Upper lobe of left lung (tissue), 6 donors: ENCODE measurements around the gene MCF2L2. TPM values are rescaled to one million over a fixed set of nuclear protein-coding genes. Genes with fewer than 3 reads are reported as not detected.
"Not testable (repeated sequence)": the region's sequence is repeated elsewhere in the genome, so short reads cannot be mapped to it uniquely, and the experiment has no call there.

Source experiments
- ATAC-seq, 2 donors: fragments of 200-7000 bp; cut with Tn5 transposase; one replicate each; pipeline ENCODE4 v1.9.1; 2022; ENCODE audit warnings: mild to moderate bottlenecking in 2 of 2, moderate library complexity in 2 of 2; ENCODE audit not compliant: low FRiP score in 2 of 2
- DNase-seq, 2 donors: peaks; one replicate each; pipeline ENCODE4 v3.0.0-alpha.2; 2019 to 2020
- H3K27ac ChIP-seq, 4 donors: fragments of 200-600 bp; sonication (generic); one replicate each; pipeline ENCODE4 v1.5.1; 2016 to 2019
- H3K27me3 ChIP-seq, 4 donors: fragments of 200-600 bp; sonication (generic); one replicate each; pipeline ENCODE4 v1.5.1; 2017 to 2019
- H3K36me3 ChIP-seq, 4 donors: fragments of 200-600 bp; sonication (generic); one replicate each; pipeline ENCODE4 v1.5.1; 2016 to 2019
- H3K4me1 ChIP-seq, 4 donors: fragments of 200-600 bp; sonication (generic); one replicate each; pipeline ENCODE4 v1.5.1; 2018 to 2019
- H3K4me3 ChIP-seq, 4 donors: fragments of 200-600 bp; sonication (generic); one replicate each; pipeline ENCODE4 v1.5.1; 2017 to 2019; ENCODE audit warnings: mild to moderate bottlenecking in 2 of 4, moderate library complexity in 1 of 4
- H3K9me3 ChIP-seq, 4 donors: fragments of 200-600 bp; sonication (generic); one replicate each; pipeline ENCODE4 v1.5.1; 2018 to 2019
- CTCF ChIP-seq, 6 experiments: fragments of 450-650 bp in 4 of 6; fragments of 200-600 bp in 2 of 6; sonication (generic) in 2 of 6; IDR thresholded peaks; one replicate each; pipeline ENCODE4 v1.5.1; 2016 to 2019; ENCODE audit warnings: antibody characterized with exemption in 6 of 6
- EP300 ChIP-seq, 4 donors: sonication (generic); formaldehyde crosslinking; IDR thresholded peaks; one replicate each; pipeline ENCODE4 v1.5.1; 2017; ENCODE audit warnings: antibody characterized with exemption in 4 of 4, control low read depth in 2 of 4
- POLR2A ChIP-seq, 4 donors: fragments of 450-650 bp; IDR thresholded peaks; one replicate each; pipeline ENCODE4 v1.5.1; 2016 to 2017; ENCODE audit warnings: antibody characterized with exemption in 4 of 4, mild to moderate bottlenecking in 2 of 4
- POLR2AphosphoS5 ChIP-seq, 2 donors: sonication (generic); formaldehyde crosslinking; IDR thresholded peaks; one replicate each; pipeline ENCODE4 v1.5.1; 2017; ENCODE audit warnings: antibody characterized with exemption in 2 of 2
- WGBS, 2 donors: methylation state at CpG; one replicate each; pipeline ENCODE4 v1.1.5; 2017 to 2018; 5-methylcytosine and 5-hydroxymethylcytosine counted together
- total RNA-seq, 6 donors: library from RNA; depleted of rRNA in 4 of 6; stranded (reverse); fragments of >200 nt in 4 of 6; gene quantifications; one replicate each; pipeline versions ENCODE4 v1.1.0 to v1.2.1, GENCODE V29; 2016 to 2021
- donor health status: DM: no; HTN: no; CAD: no; lungs with moderate emphysema.
- donor health status: DM: no; HTN: yes; CAD: no; lungs with severe emphysema.

MCF2L2 gene
- total RNA-seq, 6 donors from 2014 or later, result 0.22 to 2.0 (median 1.2) TPM

DNA sequence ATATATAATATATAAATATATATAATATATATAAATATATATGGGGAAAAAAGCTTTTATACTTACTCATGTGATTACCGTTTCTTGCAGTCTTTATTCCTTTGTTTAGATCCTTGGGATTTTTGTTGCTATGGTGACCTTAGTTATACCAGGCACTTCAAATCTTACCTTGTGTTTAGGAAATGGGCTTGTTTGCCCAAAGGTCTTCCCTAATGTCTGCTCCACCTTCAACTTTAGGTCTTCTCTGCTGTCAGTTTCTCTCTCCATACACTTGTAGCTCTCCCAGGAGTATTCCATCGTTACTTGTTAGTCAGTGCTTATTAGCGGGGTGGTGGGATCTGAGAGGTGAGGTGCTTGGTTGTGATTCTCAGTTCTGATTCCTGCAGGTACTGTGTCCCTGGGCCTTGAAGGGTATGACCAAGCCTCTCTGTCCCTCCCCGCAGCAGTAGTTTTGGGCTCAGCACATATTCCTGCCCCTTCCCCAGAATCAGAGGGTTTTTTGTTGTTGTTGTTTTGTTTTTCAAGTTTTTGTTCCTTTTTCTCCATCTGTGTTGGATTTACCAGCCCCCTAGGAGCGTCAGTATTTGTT is 256.3 kb downstream of the MCF2L2 start:
- ATAC-seq (no peak), DNase-seq (no peak)
- TF ChIP-seq EP300 (IDR thresholded peaks at IDR 0.05) (no peak), POLR2A (IDR thresholded peaks at IDR 0.05) (no peak), POLR2AphosphoS5 (IDR thresholded peaks at IDR 0.05) (no peak), CTCF (IDR thresholded peaks at IDR 0.05) (no peak)
- no peaks in the 10 kb centered on the region for H3K9me3 ChIP-seq
- no peak overlapping the region for H3K27ac ChIP-seq
- H3K4me1 ChIP-seq, result no peaks in the 10 kb centered on the region
- no peak overlapping the region for H3K4me3 ChIP-seq
- peaks cover 0 to 3% (median 0%) of the 10 kb centered on the region in 4 donors for H3K36me3 ChIP-seq
- H3K27me3 ChIP-seq, result no peaks in the 10 kb centered on the region
- 77% methylated on average over 5 of the region's 5 CpGs for WGBS, 2 donors

- not testable (repeated sequence) for ATAC-seq, H3K36me3 ChIP-seq, H3K27ac ChIP-seq, H3K4me1 ChIP-seq, DNase-seq, H3K4me3 ChIP-seq, H3K27me3 ChIP-seq, H3K9me3 ChIP-seq
- 100% methylated on average over 1 of the region's 1 CpG for WGBS, 2 donors
Measured at GRCh38 chr3:183167975-183168374, 260.4 kb downstream of the MCF2L2 start.

DNA sequence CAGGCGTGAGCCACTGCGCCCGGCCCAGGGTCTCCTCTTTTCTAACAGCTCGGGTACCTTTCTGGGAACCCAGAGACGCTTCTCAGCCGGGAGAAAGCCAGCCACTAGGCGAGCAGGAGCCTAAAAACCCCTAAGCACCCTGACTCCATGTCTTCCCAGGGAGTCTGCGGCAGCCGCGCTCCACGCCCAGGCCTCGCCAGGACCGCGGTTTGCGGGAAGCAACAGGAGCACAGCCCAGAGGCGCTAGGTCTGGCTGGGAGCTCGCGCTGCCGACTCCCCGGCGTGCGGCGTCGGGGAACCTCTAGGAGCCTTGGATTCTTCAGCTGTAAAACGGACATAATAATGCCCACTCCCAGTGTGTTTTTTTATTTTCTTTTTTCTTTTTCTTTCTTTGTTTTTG is 264.9 kb downstream of the MCF2L2 start:
- peaks cover 4 to 20% (median 13%) of the 10 kb centered on the region in 4 donors for H3K4me1 ChIP-seq
- H3K27ac ChIP-seq, result no peak overlapping the region
- no peaks in the 10 kb centered on the region for H3K36me3 ChIP-seq
- no peak overlapping the region for H3K4me3 ChIP-seq
- peak in 1 of 2 donors; percentile 76 for DNase-seq
- ATAC-seq, result no peak
- H3K27me3 ChIP-seq, result no peaks in the 10 kb centered on the region
- H3K9me3 ChIP-seq, result no peaks in the 10 kb centered on the region
- WGBS, 2 donors, result 81 to 93% methylated on average over 25 of the region's 25 CpGs
- TF ChIP-seq CTCF (IDR thresholded peaks at IDR 0.05) (no peak), EP300 (IDR thresholded peaks at IDR 0.05) (no peak), POLR2AphosphoS5 (IDR thresholded peaks at IDR 0.05) (no peak), POLR2A (IDR thresholded peaks at IDR 0.05) (no peak)

DNA sequence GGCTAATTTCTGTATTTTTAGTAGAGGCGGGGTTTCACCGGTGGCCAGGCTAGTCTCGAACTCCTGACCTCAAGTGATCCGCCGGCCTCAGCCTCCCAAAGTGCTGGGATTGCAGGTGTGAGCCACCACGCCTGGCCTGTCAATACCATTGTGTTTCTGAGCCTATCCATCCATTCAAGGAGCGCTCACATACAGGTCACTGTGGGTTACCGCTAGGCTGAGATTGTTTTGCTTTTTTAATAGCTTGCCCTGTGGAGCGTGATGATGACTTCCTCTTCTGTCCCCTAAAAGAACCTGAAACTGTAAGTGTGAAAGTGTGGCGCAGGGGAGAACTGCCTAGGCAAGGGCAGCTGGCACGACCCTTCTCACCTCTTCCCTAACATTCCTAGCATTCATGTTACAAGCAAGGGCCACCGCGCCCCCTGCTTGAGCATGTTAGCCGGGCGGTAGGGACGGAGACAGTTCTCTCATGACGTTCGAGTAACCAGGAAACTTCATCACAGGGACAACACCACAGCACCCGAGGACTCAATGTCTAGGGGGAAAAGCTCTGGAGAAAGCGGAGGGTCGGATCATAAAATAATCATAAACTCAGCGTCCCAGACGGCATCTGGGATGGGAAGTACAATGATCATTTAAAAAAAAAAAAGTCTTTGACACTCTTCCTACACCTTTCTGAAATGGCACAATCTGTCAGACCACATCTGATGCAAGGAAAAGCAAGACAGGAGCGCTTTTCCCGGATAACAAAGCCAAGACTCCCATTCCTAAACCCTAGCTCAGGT is 266.7 kb downstream of the MCF2L2 start:
- no peak for TF ChIP-seq CTCF (IDR thresholded peaks at IDR 0.05)
- peak in 1 of 4 donors; percentile 5 for TF ChIP-seq POLR2A (IDR thresholded peaks at IDR 0.05)
- DNase-seq (peak; percentile 37 to 56), ATAC-seq (peak; percentile 41 to 55)
- WGBS, 2 donors, result 25 to 34% methylated on average over 25 of the region's 25 CpGs
- Histone ChIP-seq H3K27me3 (no peaks in the 10 kb centered on the region), H3K9me3 (no peaks in the 10 kb centered on the region), H3K27ac (peak overlapping the region; percentile 9 to 83 (median 70)), H3K36me3 (no peaks in the 10 kb centered on the region), H3K4me3 (peak overlapping the region in 3 of 4 donors; percentile 58 to 66 (median 65)), H3K4me1 (peaks cover 4 to 22% (median 13%) of the 10 kb centered on the region in 4 donors)

GRCh38 chr3:183160616-183161015 is 267.8 kb downstream of the MCF2L2 start:
- Histone ChIP-seq H3K27ac (peak overlapping the region in 2 of 4 donors; percentile 78 to 83), H3K4me1 (peaks cover 4 to 22% (median 13%) of the 10 kb centered on the region in 4 donors), H3K27me3 (no peaks in the 10 kb centered on the region), H3K9me3 (no peaks in the 10 kb centered on the region), H3K4me3 (peak overlapping the region in 3 of 4 donors; percentile 58 to 66 (median 65)), H3K36me3 (no peaks in the 10 kb centered on the region)
- ATAC-seq (no peak), DNase-seq (no peak)
- 57 to 71% methylated on average over 5 of the region's 5 CpGs for WGBS, 2 donors
- TF ChIP-seq POLR2A (IDR thresholded peaks at IDR 0.05) (peak in 1 of 4 donors; percentile 4), EP300 (IDR thresholded peaks at IDR 0.05) (no peak)
